VCaP (cell line): ENCODE data around the gene FOCAD.

Experiments used
- H3K27ac ChIP-seq: fragments of 450-650 bp; 2 replicates; pipeline ENCODE4 v1.5.1; 2017
- TF ChIP-seq, protein P1 (sequence below): fragments of 450-650 bp; conservative IDR thresholded peaks from 2 replicates; pipeline ENCODE4 v1.5.1; 2017; ENCODE audit warnings: mild to moderate bottlenecking, moderate library complexity

FOCAD gene

GRCh38 chr9:20754556-20754955 lies 70.5 kb downstream of the FOCAD start:
- TF ChIP-seq, protein P1, sequence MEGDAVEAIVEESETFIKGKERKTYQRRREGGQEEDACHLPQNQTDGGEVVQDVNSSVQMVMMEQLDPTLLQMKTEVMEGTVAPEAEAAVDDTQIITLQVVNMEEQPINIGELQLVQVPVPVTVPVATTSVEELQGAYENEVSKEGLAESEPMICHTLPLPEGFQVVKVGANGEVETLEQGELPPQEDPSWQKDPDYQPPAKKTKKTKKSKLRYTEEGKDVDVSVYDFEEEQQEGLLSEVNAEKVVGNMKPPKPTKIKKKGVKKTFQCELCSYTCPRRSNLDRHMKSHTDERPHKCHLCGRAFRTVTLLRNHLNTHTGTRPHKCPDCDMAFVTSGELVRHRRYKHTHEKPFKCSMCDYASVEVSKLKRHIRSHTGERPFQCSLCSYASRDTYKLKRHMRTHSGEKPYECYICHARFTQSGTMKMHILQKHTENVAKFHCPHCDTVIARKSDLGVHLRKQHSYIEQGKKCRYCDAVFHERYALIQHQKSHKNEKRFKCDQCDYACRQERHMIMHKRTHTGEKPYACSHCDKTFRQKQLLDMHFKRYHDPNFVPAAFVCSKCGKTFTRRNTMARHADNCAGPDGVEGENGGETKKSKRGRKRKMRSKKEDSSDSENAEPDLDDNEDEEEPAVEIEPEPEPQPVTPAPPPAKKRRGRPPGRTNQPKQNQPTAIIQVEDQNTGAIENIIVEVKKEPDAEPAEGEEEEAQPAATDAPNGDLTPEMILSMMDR = no peak

DNA sequence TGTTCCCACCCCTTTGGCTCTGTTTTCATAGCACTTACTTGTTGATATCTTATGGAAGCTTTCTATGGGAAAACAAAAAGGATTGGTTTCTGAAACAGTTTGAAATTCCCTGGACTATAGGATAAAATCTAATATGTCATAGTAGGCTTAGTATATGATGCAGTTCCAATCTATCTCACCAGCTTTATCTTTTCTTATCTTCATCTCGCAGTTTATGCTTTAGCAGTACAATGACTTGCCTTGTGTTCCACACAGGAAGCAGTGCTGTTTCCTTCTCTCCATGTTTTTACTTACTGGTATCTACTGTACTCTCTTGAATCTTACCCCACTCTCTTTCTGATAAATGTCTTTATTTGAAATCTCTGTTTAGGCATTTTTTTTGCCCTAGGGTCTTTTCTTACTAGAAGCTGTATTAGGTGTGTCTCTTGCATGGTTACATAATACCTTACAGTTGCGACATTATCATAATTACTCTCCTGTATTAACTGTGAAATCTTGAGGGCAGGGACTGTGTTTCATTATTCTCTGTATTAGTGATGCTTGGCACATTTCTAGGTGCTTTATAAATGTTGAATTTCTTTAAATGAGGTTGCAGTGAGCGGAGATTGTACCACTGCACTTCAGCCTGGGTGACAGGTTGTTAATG lies 76.3 kb downstream of the FOCAD start:
- TF ChIP-seq, protein P1 = no peak
- no peak overlapping the region for H3K27ac ChIP-seq

More at GRCh38 chr9:20754556-20754955, 70.5 kb downstream of the FOCAD start:
- no peak overlapping the region for H3K27ac ChIP-seq

DNA sequence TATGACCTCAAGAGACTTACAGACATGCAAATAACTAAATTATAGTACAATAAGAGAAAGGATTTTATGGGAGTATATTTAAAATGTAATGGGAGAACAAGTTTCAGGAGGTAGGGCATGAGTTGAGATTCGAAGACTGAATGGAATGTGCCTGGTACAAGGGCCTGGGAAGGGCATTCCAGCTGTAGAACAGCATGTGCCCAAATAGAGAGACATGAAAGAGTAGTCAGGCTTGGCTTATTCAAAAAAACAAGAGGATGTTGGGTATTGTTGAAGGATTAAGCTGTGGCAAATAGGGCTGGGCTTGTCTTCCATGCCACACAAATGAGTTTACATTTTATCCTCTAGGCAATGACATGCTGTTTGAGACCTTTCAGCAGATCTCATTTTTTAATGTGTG lies 86.9 kb downstream of the FOCAD start:
- TF ChIP-seq, protein P1 = no peak
- H3K27ac ChIP-seq = no peak overlapping the region

DNA sequence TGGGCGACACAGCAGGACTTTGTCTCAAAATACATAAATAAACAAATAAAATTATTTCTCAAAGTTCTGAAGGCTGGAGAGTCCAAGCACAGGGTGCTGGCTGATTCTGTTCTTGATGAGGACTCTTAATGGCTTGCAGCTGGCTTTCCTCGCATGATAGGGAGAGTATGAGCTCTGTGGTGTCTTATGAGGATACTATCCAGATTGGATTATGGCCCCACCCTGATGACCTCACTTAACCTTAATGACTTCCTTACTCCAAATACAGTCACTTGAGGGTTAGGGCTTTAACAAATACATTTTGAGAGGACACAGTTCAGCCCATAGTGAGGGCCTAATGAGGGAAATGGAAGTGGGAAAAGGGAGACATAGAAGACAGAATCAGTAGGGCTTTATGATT lies 87.7 kb downstream of the FOCAD start:
- TF ChIP-seq, protein P1 = no peak
- no peak overlapping the region for H3K27ac ChIP-seq

- H3K27ac ChIP-seq = no peak overlapping the region
- TF ChIP-seq, protein P1 = no peak
These were observed 91.6 kb downstream of the FOCAD start for GRCh38 chr9:20775683-20776082.

DNA sequence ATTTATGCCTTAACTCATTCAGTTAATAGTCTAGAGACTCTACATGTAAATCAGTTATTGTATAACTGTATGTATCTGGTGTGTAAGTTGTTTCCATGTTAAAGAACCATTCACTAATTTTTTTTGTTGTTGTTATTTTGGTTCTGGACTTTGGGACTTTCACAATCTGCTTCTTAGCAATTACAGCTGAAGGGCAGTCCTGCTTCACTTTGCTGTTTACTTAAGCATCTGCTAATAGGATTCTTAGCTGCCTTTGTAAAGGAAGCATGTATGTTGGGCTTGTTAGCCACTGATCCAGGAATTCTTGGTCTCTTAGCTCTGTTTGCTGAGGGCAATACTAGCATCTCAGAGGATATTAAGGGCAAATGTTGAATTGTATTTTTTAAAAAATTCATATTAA lies 97.0 kb downstream of the FOCAD start:
- H3K27ac ChIP-seq = peak overlapping the region; percentile 37
- TF ChIP-seq, protein P1 = no peak

GRCh38 chr9:20782289-20782688 lies 98.2 kb downstream of the FOCAD start:
- TF ChIP-seq, protein P1 = no peak
- H3K27ac ChIP-seq = no peak overlapping the region
